HUDEP-2 (cell line): ENCODE measurements around the gene LUC7L.
A peak's percentile ranks its signal among the peaks of the same experiment; 100 is the strongest.
"Not testable (repeated sequence)": the region's sequence is repeated elsewhere in the genome, so short reads cannot be mapped to it uniquely, and the experiment has no call there.

Source experiments
- DNase-seq, 76 experiments: peaks; one replicate each; lab custom pipeline; 2025; ENCODE audit not compliant: unreplicated experiment in 76 of 76; lab: John Stamatoyannopoulos, UW

LUC7L gene

DNA sequence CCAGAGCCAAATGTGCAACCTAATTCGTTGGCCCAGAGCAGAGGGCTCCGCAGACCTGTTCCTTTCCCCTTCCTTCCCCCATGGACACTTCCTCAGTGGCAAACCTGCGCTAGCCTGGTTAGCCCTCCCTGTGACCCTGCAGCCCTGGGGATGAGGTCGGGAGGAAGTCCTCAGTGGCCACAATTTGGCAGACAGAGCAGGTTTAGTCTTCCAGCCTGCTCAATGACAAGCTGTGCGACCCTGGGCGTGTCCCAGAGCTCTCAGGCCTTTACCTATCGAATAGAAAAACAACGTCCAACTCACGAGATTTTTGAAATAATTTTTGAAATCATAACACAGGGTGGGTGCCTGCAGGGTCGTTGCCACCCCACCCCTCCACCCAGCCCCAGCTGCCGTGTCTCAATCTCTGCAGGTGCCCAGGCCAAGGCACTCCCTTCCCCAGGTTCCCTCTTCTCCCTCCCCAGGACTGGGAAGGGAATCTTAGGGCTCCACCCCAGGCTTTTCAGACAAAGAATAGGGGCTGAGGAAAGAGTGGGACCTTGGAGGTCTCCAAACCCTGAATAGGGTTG, 62.0 kb downstream of the LUC7L start:
- peak in 4 of 76 experiments; percentile 24 to 73 (median 34) for DNase-seq

- DNase-seq = no peak
Measured at GRCh38 chr16:166375-167121, 62.7 kb downstream of the LUC7L start.

- DNase-seq = peak in 62 of 76 experiments; percentile 22 to 85 (median 62)
Measured at GRCh38 chr16:165539-166374, 63.5 kb downstream of the LUC7L start, which contains the start of gene HBM. Gene HBM (plus strand): TSS chr16:165978. CDS start chr16:165998, 20 bp downstream.

- peak in 12 of 76 experiments; percentile 3 to 78 (median 44) for DNase-seq
Measured at GRCh38 chr16:164827-165538, 64.3 kb downstream of the LUC7L start.

DNA sequence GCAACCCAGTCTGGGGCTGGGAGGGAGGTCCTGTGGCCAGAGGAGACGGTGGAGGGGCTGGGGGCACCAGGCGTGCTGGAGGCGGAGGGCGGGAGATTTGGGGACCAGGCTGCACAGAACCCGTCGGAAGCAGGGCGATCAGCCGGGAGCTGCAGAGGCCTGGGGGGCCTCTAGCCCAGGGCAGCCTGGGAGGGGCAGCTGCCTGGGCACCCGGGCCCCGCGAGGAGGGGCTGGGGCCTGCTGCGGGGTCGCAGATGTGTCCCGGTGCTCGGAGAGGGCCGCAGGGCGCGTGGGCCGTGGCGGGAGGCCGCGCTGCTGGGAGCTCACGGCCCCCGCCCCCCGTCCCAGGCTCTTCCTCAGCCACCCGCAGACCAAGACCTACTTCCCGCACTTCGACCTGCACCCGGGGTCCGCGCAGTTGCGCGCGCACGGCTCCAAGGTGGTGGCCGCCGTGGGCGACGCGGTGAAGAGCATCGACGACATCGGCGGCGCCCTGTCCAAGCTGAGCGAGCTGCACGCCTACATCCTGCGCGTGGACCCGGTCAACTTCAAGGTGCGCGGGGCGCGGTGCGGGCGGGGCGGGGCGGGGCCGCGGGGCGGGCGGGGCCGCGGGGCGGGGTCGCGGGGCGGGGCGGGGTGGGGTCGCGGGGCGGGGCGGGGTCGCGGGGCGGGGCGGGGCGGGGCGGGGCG, 65.0 kb downstream of the LUC7L start:
- not testable (repeated sequence) for DNase-seq

DNA sequence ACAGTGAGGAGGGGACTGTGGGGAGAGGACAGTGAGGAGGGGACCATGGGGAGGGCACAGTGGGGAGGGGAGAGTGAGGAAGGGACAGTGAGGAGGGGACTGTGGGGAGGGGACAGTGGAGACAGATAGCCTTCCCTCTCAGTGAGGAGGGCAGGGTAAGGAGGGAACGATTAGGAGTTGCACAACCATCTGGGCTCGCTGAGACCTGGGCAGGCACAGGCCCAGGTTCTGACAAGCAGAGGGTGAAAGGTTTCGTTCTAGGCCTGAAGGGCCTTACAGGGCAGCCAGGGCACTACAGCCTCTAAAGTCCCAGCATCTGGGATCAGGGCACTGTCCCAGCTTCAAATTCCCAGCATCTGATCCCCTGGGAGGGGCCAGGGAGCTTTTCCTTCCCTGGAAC, 65.6 kb downstream of the LUC7L start:
- not testable (repeated sequence) for DNase-seq

- not testable (repeated sequence) for DNase-seq
Measured at GRCh38 chr16:163139-163538, 66.1 kb downstream of the LUC7L start.

- no peak for DNase-seq
Measured at GRCh38 chr16:162271-162991, 66.8 kb downstream of the LUC7L start.

DNA sequence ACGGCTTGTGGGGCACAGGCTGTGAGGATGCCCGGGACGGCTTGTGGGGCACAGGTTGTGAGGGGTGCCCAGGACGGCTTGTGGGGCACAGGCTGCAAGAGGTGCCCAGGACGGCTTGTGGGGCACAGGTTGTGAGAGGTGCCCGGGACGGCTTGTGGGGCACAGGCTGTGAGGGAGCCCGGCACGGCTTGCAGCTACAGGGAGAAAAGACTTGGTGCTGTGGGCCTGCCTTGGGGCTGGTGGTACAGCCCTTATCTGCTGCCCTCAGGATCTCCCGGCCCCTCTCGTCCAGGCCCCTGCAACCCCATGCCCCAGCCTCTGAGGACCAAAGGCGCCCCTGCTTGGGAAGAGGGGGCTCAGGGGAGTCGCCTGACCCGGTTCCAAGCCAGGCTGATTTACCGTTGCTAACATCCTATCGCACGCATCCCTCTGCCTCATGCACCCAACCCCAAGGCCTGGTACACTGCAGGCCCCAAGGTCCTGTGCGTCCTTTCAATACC, 68.5 kb downstream of the LUC7L start:
- no peak for DNase-seq

DNA sequence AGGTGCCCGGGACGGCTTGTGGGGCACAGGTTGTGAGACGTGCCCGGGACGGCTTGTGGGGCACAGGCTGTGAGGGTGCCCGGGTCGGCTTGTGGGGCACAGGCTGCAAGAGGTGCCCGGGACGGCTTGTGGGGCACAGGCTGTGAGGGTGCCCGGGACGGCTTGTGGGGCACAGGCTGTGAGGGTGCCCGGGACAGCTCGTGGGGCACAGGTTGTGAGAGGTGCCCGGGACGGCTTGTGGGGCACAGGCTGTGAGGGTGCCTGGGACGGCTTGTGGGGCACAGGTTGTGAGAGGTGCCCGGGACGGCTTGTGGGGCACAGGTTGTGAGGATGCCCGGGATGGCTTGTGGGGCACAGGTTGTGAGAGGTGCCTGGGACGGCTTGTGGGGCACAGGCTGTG, 69.0 kb downstream of the LUC7L start:
- DNase-seq = not testable (repeated sequence)

GRCh38 chr16:159136-159849, 70.0 kb downstream of the LUC7L start:
- no peak for DNase-seq

DNA sequence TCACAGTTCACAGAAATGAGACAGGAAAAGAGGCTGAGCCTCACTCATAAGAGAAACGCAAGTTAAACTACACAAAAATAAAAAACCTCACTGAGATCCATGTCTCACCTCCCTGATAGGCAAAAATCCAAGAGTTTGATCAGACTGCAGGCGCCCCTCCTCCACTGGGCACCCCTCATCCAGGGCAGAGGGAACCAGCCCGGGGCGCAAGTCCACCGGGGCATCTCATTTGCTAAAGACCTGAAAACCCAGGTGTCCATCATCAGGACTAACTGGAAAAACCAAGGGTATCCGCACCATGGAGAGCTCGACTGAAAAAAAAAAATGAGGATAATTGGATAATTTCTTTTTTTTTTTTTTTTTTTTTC, 74.2 kb downstream of the LUC7L start:
- no peak for DNase-seq

GRCh38 chr16:154217-155030, 74.8 kb downstream of the LUC7L start:
- no peak for DNase-seq

DNA sequence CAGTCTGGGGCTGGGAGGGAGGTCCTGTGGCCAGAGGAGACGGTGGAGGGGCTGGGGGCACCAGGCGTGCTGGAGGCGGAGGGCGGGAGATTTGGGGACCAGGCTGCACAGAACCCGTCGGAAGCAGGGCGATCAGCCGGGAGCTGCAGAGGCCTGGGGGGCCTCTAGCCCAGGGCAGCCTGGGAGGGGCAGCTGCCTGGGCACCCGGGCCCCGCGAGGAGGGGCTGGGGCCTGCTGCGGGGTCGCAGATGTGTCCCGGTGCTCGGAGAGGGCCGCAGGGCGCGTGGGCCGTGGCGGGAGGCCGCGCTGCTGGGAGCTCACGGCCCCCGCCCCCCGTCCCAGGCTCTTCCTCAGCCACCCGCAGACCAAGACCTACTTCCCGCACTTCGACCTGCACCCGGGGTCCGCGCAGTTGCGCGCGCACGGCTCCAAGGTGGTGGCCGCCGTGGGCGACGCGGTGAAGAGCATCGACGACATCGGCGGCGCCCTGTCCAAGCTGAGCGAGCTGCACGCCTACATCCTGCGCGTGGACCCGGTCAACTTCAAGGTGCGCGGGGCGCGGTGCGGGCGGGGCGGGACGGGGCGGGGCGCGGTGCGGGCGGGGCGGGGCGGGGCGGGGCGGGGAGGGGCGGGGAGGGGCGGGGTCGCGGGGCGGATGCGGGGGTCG, 75.6 kb downstream of the LUC7L start:
- not testable (repeated sequence) for DNase-seq

DNA sequence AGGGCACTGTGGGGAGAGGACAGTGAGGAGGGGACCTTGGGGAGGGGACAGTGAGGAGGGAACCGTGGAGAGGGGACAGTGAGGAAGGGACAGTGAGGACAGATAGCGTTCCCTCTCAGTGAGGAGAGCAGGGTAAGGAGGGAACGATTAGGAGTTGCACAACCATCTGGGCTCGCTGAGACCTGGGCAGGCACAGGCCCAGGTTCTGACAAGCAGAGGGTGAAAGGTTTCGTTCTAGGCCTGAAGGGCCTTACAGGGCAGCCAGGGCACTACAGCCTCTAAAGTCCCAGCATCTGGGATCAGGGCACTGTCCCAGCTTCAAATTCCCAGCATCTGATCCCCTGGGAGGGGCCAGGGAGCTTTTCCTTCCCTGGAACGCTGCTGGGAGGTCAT, 76.1 kb downstream of the LUC7L start:
- not testable (repeated sequence) for DNase-seq

DNA sequence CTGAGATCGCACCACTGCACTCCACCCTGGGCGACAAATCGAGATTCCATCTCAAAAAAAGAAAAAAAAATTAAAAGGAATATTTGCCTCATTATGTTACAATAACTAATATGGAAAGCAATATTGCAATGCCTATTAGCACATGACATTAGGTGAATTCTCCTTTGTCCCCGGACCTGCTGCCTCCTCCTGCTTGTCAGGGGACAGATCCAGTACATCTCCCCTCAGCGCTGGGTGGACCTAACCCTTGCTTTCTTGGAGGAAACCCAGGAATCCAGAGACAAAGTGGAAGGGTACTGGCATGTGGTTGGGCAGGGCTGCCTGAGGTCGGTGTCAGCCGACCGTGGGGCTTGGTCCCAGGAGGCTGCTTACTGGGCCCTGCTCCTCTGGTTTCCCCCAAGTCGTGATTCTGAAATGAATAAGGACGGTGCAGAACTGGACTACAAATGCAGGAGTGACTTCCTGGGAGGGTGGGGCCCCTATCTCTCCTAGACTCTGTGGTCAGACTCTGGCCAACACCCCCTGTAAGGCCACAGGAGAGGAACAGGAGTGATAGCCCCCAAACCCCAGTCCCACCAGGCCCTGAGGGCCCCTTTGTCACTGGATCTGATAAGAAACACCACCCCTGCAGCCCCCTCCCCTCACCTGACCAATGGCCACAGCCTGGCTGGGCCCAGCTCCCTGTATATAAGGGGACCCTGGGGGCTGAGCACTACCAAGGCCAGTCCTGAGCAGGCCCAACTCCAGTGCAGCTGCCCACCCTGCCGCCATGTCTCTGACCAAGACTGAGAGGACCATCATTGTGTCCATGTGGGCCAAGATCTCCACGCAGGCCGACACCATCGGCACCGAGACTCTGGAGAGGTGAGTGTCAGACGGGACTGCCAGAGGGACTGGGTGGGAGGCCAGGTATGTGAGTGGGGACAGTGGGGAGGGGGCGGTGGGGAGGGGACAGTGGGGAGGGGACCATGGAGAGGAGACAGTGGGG, 76.8 kb downstream of the LUC7L start, which contains the start of gene HBZ:
Gene HBZ (plus strand): TSS at position 504 of the 988 bp plus-strand sequence. CDS start 266 bp downstream, at position 770.
- peak in 9 of 76 experiments; percentile 10 to 48 (median 26) for DNase-seq
